Uterus (tissue), 2 donors: Measurements from ENCODE around the gene GPC2.

Experiments
- CTCF ChIP-seq, 4 experiments: fragments of 200-600 bp in 2 of 4; fragments of 450-650 bp in 2 of 4; sonication (generic) in 2 of 4; IDR thresholded peaks; one replicate each; pipeline ENCODE4 v1.5.1; 2016 to 2019; ENCODE audit warnings: antibody characterized with exemption in 4 of 4, mild to moderate bottlenecking in 2 of 4, moderate library complexity in 1 of 4
- POLR2A ChIP-seq, 2 donors: fragments of 450-650 bp; IDR thresholded peaks; one replicate each; pipeline ENCODE4 v1.6.1; 2016; ENCODE audit warnings: antibody characterized with exemption in 2 of 2, mild to moderate bottlenecking in 1 of 2, moderate library complexity in 1 of 2

GRCh38 chr7:100211342-100211780 lies 34.2 kb upstream of the GPC2 start:
- no peak for TF ChIP-seq CTCF (IDR thresholded peaks at IDR 0.05)
- TF ChIP-seq POLR2A (IDR thresholded peaks at IDR 0.05), result no peak
